Endometrial microvascular endothelial cells (primary cell): ENCODE results near the gene CAMK2B. TPM values are rescaled to one million over a fixed set of nuclear protein-coding genes. Genes with fewer than 3 reads are reported as not detected.

Experiments used
- in situ Hi-C: cut with HindIII; loops from 2 replicates; pipeline ENCODE4 v1.10.0; 2017; ENCODE audit warnings: low sequenced_read_pairs, low pct_unique_long_range_greater_than_20kb; ENCODE audit errors: inconsistent ontology term
- total RNA-seq: library from RNA; depleted of rRNA; stranded (reverse); fragments of >200 nt; gene quantifications from one replicate; pipeline ENCODE4 v1.2.3, GENCODE V29; 2015; ENCODE audit errors: inconsistent ontology term

The CAMK2B gene
- total RNA-seq, 1 donor from 2014 or later = not detected

DNA sequence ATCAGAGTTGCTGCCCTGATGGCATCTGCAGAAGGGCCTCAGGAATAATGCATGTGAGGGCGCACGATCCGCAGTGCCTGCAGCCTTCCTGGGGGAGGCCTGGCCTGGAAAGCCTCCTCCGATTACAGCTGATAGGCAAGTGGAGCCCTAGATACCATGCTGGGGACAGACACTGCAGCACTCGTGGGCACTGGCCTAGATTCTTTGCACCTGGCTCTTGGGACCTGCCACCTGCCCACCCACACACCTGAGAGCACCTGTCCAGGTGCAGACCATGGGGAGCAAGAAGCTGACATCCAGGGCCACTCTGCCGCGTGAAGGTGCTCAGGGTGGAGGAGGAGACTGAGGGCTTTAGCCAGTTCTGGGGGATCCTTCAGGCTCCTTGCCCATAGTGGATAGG lies 109.9 kb downstream of the CAMK2B start:
- in situ Hi-C loops = loop anchor here (25.0 kb wide), 1 partner anchor 347 kb away; the partner anchor contains the start of gene DDX56

DNA sequence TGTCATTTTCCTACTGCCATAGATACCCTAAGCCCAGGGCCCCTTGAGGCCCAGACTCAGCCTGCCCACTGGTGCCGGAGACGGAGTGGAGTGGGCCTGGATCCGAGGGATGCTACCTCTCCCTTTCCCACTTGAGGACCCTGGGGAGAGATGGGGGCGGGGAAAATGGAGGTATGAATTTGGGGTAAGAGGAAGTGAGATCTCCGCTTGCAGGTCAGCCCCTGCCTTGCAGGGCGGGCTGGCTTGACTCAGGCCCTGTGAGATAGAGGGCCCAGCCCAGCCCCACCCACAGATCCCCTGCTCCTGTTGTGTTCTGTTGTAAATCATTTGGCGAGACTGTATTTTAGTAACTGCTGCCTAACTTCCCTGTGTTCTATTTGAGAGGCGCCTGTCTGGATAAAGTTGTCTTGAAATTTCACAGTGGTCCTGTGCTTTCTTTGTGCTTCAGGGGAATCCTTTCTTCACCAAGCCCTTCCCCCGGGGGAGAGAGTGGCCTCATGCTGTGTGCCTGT lies 111.5 kb downstream of the CAMK2B start:
- in situ Hi-C loops = loop anchor here (25.0 kb wide), 1 partner anchor 348 kb away; the partner anchor contains the start of gene DDX56

DNA sequence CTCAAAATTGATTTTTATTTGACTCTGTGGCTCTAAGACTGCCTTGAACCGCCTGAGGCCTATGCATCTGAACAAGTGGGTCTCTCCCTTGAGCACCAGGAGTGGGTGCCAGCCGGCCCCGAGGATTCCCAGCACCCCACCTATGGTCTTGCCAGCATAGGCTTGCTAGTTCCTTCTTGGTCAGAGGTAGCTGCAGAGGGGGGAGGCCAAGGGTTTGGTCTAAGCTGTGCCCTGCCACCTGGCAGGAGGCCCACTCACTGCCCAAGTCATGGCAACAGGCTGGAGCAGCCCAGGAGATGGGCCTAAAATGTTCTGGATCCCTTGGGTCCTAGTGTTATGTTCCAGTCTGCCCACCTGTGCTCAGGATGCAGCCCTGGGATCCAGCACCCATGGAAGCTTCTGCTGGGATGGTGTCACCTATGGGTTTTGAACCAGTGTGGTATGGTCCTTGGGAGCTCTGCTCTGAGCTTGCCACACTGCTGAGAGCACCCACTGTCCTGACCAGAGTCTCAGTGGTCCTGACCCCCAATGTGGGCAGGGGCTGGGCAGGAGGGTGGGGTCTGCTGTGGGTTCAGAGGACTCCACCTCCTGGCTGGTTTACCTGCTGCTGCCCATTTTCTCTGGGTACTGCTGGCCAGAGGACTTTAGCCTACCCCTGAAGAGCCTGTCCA lies 112.1 kb downstream of the CAMK2B start:
- in situ Hi-C loops = loop anchor here (25.0 kb wide), 1 partner anchor 349 kb away; the partner anchor contains the start of gene DDX56

DNA sequence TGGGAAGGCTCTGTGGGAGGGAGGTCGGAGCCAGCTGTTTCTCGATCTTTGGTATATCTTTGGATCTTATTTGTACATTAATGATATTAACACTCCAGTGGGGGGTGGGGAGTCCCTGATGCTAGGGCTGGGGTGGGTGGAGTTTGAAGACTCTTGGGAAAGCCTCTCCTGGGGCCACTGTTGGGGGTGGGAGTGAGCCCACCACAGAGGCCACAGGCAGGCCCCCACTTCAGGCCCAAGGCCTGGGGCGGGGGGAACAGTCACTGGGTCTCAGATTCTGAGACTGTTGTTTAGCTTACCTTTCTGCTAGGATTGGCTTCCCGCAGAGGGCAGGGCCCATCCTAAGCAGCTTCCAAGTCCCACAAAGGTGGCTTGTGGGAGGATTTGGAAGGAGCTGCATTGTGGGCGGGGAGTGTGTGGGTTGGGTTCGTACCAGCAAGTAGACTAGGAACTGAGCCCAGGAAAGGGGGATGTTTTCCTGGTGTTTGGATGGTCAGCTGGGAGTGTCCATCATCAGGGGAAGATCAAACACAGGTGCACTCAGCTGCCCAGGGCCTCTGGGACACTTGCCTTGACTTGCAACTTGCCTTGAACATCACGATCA lies 112.7 kb downstream of the CAMK2B start:
- in situ Hi-C loops = loop anchor here (25.0 kb wide), 1 partner anchor 350 kb away; the partner anchor contains the start of gene DDX56

DNA sequence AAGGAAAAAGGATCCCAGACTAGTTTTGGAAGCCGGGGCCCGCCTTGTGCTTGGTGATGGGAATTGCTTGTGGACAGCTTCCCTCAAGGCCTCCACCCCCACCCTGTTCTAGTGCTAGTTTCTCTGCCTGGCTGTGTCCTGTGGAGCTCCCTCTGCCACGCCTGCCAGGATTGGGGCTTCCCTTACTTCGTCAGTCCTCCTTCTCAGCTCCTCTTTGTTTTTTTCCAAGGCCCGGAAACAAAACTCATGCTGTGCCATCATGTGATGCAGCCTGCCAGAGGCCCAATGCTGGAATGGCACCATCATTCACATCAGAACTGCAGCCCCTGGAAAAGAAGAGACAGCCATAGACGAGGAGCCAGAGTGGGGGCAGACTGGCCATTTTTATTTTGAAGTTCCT lies 113.4 kb downstream of the CAMK2B start:
- in situ Hi-C loops = loop anchor here (25.0 kb wide), 1 partner anchor 350 kb away; the partner anchor contains the start of gene DDX56

DNA sequence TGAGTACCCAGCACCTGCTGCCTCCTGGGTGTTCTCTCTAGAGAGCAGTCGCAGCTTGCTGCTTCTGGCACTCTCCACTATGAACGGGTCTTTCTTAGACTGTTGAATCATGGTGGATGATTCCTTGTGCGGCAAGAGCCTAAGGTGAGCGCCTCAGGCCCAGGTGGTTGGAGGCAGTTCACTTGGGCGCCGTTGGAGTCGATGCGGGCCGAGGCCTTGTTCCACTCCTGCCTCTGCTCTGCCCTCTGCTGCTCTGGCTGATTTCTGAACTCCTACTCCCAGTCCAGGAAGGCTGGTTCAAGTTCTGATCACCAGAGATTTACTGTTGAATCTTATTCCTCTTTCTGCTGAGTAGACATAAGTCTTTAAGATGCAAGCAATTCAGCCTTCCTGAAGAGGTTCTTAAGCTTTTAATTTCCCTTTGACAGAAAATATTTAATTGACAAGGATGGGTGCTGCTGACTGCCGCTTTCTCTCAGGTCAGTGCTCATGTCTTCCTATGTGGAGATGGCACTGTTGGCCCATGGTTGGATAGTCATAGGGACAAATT lies 114.2 kb downstream of the CAMK2B start:
- in situ Hi-C loops = loop anchor here (25.0 kb wide), 1 partner anchor 351 kb away; the partner anchor contains the start of gene DDX56

DNA sequence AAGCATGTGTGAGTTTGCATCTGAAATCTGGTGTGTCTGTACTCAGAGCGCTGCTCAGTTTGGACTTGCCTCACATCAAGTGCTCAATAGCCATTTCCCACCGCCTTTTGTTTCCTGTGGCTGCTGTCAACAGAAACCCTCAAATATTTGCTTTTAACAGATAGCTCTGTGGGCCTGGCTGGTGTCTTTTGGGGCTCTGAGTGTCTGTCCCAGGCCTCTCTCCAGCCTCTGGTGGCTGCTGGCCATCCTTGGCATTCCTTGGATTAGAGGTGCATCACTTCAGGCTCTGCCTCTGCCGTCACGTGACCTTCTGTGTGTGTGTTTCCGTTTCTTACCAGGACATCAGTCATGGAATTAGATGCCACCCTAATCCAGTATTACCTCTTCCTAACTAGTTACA lies 115.3 kb downstream of the CAMK2B start:
- in situ Hi-C loops = loop anchor here (25.0 kb wide), 1 partner anchor 352 kb away; the partner anchor contains the start of gene DDX56

DNA sequence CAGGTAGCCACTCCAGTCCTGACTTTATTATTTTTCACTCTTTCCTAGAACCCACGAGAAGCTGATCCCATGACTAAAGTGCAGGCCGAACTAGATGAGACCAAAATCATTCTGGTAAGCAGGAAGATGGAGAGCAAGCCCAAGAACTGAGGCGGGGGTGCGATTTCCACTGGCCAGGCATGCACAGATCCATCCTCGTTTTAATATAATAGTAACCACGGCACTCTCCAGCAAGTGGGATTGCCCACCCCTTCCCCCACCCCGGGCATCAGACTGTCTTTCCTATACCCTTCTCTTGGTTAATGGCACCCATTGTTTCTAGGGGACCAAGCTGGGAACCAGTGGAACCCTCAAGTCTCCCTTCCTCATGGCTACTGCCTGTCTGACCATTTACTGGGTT lies 117.3 kb downstream of the CAMK2B start:
- in situ Hi-C loops = loop anchor here (25.0 kb wide), 1 partner anchor 354 kb away; the partner anchor contains the start of gene DDX56

DNA sequence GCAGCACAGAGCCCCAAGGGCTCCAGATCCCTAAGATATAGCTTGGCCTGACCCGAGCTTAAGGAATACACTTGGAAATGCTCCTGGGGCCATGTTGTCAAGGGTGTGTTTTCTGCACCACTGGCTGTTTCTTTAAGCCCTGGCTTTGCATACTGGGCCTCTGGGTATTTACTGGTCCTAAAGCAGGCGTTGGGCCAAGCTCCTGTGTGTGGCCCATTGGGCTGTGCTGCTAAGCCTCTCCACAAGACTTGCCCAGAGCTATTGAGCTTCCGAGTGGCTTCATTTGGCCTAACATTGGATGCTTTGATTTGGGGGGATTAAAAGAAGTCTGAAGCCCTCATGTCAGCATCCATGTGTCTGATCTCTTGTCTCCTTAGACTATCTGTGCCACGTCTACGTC lies 119.4 kb downstream of the CAMK2B start:
- in situ Hi-C loops = loop anchor here (25.0 kb wide), 1 partner anchor 356 kb away; the partner anchor contains the start of gene DDX56

DNA sequence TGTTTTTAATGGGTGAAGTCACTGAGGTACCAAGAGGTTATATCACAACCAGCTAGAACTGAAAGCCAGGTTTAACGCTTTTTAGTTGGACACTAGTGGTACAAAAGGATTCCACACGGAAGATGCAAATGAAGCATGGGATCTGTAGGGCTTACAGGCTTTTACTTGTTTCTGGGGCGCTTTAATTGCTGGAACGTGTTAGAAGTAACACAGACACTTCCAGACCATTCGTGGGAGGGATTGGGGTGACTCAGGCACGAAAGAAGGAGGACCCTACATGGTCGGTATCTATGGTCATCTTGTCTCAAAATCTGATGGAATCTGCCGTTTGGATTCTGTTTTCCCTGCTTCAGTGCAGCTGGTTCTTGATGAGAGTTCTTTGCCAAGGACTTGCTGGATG lies 123.6 kb downstream of the CAMK2B start:
- in situ Hi-C loops = loop anchor here (25.0 kb wide), 1 partner anchor 360 kb away; the partner anchor contains the start of gene DDX56

DNA sequence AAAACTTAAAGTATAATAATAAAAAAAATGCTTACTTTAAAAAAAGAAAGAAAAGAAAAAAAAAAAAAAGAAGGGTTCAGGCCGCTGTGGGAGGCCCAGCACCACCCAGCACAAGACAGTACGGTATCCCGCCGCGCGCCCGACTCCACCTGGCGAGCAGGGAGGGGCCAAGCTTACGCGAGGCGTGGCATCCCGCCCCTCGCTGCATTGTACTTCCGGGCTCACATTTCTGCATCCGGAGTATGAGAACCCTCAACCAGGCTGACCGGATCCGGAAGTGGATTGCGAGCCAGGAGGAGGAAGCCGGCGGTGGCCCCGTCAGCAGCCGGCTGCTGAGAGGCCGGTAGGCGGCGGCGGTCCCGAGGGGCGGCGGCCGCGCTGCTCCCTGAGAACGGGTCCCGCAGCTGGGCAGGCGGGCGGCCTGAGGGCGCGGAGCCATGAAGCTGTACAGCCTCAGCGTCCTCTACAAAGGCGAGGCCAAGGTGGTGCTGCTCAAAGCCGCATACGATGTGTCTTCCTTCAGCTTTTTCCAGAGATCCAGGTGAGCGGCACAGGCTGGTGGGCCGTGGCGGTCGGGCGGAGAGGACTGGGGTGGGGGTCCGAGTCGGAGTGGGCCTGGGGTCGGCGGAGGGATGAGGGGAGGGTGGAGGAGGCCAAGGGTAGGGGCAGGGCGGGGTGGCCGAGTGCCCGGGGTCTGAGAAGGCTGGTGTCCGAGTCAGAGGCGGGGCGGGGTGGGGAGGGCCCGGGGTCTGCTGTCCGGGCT lies 124.5 kb downstream of the CAMK2B start, which contains the start of gene YKT6:
YKT6 (plus strand) TSS at position 280 of the 763 bp plus-strand sequence; CDS start at position 438, 158 bp downstream.
- in situ Hi-C loops = loop anchor here (25.0 kb wide), 1 partner anchor 361 kb away; the partner anchor contains the start of gene DDX56

DNA sequence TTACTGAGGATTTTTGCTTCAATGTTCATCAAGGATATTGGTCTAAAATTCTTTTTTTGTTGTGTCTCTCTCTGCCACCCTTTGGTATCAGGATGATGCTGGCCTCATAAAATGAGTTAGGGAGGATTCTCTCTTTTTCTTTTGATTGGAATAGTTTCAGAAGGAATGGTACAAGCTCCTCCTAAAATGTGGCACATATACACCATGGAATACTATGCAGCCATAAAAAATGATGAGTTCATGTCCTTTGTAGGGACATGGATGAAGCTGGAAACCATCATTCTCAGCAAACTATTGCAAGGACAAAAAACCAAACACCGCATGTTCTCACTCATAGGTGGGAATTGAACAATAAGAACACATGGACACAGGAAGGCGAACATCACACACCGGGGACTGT lies 125.2 kb downstream of the CAMK2B start:
- in situ Hi-C loops = loop anchor here (25.0 kb wide), 1 partner anchor 362 kb away; the partner anchor contains the start of gene DDX56

DNA sequence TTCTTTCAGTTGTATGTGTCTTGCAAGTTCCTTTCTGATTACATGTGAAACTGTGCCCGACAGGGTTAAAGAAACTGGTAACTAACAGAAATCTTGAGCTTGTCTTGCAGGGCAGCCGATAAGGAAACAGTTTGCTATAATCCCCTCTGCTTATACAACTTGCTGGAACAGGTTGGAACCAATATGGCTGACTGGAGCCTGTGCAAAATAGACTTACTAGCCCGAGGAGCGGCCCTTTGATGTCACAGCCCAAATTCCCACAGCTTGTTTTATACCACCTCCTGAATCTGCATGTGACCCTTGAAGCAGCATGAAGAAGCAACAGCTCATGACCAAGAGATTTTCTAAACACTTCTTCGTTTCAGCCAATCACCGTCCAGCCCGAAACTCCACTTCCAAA lies 127.9 kb downstream of the CAMK2B start:
- in situ Hi-C loops = no loop called here

DNA sequence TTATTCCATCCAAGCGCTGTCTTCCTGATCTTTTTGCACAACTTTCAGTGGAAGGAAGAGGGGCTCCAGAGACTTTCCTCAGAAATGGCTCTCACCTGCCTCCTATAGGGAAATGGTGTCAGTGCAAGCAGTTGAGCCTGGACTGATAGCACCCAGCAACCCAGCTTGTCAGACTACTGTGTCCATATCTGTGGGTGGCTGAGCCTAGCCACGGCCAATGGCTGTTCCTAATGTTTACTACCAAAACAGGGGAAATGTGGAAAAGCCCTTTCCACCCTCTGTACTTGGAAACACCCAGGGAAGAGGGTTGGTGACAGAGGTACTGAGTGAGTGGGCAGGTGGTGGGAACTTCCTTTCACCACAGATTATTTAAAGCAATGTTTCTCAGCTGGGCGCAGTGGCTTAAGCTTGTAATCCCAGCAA lies 128.9 kb downstream of the CAMK2B start:
- in situ Hi-C loops = no loop called here

DNA sequence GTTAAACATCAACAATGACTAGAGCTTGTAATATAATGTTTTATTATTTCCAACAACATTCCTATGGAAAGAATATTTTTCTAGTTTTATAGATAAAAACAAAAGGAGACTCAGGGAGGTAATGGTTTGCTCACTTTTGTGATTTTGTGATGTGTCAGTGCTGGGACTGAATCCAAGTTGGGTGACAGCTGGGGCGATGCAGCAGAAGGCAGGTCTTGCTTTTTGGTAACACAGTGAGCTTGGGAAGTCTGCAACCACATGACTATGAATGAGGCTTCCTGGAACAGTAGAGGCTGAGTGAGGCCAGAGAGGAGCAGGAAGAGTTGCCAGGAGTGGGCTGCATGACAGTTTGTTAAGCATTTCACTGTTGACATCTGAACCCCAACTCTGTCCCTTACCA lies 129.5 kb downstream of the CAMK2B start:
- in situ Hi-C loops = no loop called here

DNA sequence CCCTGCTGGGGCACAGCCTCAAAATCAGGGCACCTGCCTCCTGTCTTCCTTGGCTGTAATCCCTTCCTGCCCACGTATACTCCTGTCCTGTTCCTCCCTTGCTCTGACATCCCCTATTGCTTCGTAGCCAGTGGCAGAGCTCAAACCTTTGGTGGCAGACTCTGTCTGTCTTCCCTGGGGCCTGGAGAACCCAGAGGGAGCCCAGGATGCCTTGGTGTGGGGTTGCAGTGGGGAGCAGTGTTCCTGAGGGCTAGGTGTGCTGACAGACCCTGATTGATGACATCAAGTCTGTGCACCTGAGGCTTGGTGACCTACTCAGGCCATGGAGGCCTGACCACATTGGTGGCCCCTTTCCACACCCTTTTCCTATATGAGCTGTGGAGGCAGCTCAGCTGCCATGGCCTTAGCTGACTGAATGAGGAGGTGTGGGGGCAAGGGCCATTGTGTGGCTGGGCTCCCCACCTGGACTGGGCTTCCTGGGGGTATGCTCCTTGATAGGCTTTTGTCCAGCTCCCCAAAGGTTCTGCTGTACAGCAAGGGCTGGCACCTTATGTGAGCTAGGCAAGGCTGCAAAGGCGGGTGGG lies 130.7 kb downstream of the CAMK2B start:
- in situ Hi-C loops = no loop called here

DNA sequence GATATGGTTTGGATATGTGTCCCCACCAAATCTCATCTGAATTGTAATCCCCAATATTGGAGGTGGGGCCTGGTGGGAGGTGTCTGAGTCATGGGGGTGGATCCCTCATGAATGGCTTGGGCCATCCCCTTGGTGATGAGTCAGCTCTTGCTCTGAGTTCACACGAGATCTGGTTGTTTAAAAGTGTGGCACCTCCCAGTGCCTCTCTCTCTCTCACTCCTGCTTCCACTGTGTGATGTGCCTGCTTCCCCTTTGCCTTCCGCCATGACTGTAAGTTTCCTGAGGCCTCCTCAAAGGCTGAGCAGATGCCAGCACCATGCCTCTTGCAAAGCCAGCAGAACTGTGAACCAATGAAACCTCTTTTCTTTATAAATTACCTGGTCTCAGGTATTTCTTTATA lies 131.3 kb downstream of the CAMK2B start:
- in situ Hi-C loops = no loop called here
